NAMALWA (cell line): Measurements from ENCODE around the gene ASTN2.

Experiments used
- DNase-seq: peaks from one replicate; pipeline ENCODE4 v3.0.0-alpha.2; 2015; ENCODE audit warnings: low spot score

ASTN2 gene

DNA sequence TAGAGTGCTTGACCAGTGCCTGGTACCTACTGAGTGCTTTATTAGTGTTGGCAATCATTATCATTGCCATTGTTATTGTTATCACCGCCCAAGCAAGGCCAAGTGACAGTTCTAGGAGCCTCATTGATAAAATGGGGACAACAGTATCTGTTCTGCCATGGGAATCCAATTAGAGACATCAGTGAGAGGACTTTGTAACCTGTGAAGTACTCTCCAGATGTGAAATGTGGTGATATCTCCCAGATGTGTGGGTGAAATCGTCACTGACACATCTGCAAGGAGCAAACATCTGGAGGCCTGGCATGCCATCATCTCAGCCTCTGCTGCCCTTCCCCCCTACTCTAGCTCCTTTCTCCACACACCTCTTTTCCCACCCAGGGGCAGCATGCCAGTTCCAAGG is 1000.5 kb downstream of the ASTN2 start:
- DNase-seq: no peak

DNA sequence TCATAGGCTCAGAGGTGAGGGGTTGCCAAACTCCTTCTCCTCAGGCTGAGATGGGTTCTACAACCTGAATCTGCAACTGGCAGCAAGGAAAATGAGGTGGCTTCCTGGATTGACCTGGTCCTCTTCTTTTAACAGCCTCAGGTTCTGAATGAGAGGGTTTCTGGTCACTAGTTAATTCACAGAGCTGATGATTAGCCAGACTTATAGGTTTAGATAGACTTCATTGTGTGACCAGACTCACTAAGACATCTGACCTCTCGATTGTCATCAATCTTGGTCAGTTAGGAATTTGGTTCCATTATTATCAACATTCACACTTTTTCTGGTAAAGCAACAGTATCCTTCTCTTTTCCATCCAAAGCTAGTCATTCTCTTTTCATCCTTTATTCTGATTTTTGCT is 1003.4 kb downstream of the ASTN2 start:
- no peak for DNase-seq

DNA sequence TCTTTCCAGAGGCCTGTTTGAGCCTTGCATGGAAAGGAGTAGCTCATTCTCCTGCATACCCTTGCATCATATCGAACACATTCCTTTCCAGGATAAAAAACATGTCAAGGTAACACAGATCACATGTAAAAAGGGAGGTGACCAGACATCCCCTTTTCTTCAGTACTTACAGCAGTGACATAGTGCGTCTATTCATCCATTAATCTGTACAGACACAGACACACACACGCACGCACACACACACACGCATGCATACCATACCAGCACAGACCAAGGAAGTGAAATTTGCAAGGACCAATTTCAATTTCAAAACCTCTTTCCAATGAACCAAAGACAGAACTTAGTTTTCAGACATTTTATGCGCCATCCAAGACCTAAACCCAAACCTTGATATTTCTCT is 1005.2 kb downstream of the ASTN2 start:
- DNase-seq: no peak

DNA sequence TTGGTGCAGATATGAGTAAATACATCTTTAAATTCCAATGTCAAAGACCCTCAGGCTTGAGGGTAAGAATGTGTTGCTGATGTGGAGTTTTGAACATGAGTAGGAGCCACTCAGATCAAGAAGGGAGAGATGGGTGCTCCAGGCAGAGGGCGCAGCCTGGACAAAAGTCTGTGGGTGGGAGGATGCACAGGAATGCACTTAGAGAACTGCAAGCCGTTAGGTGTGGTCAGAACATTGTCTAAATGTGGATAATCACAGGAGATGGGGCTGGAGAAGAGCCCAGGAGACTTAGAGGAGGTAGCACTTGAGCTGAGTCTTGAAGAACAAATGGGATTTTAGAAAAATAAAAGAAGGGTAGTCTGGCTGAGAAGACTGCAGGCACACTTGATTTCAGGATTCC is 1005.7 kb downstream of the ASTN2 start:
- DNase-seq: no peak

DNA sequence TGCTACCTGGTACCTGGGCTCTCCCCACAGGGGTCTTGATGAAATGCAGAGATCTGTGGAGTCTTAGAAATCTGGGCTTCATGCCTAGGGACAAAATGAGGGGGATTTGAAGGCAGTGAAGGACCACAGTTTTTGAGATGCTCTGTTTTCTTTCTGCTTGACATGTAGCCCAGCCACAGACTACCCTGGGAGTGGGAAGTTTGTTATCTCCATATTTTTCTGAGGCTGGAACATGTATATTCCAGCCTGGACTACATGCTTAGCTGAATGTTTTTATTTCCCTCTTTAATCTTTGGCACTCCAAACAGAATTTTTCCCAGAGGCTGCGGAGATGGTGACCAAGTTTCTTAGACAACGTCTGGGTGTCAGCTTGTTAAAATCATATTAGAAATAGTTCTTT is 1008.4 kb downstream of the ASTN2 start:
- no peak for DNase-seq

DNA sequence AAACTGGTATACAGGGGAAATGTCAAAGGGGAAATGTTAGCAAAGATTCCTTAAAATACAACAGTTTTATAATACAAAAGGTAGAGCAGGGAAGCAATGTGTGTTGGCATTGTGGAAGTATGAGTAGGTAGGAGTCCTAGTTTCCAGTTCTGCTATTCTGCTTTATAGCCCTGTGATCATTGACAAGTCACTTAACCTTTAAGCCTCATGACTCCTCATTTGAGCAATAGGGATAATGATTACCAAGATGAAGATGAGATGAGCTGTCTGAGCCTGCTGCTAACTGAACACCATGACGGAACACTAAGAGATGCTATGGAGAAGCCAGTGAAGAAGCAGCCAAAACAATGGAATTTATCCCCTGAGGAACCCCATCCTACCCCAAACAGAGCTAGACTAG is 1009.5 kb downstream of the ASTN2 start:
- no peak for DNase-seq

DNA sequence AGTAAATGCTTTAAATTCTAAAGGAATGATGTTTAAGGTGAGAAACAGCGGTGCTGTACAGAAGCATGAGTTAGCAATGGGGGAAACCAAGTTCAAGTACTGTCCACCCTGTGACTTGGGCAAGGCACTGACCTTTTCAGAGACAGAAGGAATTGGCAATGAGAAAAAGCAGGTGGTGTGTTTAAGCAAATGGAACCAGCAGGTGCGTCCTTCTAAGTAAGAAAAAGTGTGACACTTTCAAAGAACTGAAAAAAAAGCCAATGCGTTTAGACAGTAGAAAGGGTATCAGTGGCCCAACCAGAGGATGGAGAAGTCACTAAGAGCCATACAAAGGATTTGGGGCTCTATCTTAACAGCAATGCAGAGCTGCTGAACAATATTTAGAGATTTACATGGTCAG is 1010.6 kb downstream of the ASTN2 start:
- no peak for DNase-seq

DNA sequence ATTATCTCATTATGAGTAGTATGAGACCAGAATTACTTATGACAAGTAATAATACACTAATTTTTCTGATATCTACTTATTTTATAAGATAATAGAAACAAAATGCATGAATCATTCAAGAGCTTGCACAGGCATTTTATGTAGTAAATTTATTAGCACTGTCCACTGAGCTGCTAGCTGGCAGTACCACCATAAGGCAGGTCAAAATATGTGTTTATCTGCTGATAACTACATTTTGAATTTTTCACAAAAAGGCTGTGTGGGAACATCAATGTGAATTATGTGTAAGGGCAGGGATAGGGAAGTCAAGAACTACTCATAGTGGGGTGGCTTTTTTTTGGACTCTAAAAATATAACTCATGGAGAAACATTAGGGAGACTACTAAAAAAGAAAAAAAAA is 1011.7 kb downstream of the ASTN2 start:
- no peak for DNase-seq

DNA sequence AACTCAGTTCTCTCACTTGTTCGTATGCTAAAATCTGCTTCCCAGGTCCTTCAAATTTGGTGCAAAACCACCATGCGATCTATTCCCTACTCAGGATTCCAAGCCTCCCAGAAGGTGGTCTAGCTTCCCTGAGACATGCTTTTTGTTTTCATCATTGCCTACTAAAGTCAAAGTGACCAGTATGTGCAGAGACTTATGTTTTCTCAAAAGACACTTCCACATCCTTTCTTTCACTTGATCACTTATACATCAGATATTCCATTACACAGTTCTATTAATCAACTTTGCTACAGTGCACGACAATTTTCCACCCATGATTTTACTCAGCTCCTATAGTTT is 1019.2 kb downstream of the ASTN2 start:
- DNase-seq: peak; percentile 11

DNA sequence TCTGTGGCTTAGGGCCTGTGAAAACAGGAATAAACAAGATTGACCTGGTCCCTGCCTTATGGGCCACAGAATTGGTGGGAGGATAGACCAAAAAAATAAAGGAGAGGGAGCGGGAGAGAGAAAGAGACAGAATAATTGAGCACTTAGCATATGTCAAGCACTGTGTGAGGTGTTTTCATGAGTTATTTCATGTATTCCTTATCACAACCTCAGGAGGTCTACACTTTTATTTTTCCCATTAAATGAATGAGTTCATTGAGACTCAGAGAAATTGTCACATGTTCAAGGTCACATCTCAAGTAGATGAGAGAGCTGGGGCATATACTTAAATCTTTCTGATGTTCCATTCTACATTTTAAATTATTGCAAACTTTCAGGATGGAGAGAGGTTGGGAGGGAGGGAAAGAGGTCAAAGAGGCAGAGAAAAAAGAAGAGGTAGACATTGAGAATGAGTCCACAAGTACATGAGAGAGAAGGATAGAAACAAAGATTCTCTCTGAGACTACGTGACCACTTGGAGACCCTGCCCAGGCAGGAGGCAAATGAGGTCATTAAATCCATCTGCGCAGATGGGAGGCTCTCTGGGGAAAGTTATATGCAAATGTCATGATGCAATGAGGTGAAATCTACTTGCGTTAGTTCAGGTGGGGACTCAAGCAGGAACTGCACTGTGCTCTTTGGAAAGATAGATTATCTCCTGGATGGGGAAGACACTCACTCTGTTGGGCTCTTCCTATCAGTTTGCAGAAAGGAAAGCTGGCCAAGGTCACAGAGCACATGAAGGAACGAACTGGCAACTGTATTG is 1019.8 kb downstream of the ASTN2 start:
- peak; percentile 84 for DNase-seq

DNA sequence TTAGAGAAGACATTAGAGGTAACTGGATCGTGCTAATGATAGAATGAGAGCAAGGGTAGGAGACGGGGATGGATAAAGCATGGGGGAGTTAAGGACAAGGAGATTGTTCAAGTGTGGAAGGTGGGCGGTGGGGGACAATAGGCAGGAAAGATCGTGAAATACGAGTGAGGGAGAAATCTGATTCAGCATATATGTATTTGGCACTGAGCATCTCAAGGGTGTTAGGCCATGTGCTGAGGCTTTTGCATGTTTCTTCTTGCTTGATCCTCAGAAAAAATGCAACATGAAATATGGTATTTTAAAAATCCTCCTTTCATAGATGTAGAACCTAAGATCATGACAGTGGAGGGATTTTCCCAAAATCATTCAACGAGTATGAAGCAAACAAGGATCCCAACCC is 1020.8 kb downstream of the ASTN2 start:
- no peak for DNase-seq

DNA sequence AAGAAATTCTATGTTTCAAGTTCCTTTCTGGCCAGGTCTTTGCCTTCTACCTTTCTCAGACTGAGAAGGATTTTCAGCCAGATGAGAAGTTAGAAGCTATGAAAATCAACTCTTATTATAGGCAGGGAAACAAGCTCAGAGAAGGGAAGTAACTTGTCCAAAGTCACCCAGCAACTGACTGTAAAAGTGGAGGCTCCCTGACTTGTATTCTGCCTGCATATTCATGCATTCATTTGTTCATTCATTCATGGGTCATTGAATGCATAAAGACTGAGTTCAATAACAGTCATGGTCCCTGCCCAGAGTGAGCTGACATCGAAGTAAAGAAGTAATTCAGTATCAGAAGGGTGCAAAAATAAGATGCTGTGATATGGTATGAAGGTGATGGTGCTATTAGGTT is 1021.7 kb downstream of the ASTN2 start:
- no peak for DNase-seq

DNA sequence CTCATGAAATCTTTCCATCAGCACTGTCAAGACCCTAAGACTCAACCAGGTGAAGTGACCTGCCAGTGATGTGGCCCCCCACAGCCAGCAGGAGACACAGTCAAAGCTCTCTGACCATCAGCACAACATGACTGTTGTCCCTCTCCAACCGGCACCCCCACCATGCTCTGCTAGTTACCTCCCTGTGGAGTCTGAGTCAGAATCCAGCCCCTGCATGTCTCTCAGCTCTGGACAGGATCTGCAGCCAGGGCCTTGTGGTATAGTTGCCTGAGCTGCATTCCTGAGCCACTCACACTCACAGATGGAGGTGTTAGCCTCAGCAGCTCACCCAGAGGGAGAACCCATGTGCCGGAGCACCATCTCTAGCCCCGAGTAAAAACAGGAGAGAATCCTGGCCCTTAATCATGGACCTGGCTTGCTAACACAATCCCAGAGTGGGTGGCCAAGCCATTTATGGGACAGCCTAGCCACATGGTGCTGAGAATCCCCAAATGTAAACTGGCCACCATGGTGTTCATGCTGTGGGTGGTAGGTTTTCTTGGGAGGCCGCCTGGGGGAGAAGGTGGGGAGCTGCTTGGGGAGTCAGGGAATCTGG is 1023.5 kb downstream of the ASTN2 start:
- no peak for DNase-seq

DNA sequence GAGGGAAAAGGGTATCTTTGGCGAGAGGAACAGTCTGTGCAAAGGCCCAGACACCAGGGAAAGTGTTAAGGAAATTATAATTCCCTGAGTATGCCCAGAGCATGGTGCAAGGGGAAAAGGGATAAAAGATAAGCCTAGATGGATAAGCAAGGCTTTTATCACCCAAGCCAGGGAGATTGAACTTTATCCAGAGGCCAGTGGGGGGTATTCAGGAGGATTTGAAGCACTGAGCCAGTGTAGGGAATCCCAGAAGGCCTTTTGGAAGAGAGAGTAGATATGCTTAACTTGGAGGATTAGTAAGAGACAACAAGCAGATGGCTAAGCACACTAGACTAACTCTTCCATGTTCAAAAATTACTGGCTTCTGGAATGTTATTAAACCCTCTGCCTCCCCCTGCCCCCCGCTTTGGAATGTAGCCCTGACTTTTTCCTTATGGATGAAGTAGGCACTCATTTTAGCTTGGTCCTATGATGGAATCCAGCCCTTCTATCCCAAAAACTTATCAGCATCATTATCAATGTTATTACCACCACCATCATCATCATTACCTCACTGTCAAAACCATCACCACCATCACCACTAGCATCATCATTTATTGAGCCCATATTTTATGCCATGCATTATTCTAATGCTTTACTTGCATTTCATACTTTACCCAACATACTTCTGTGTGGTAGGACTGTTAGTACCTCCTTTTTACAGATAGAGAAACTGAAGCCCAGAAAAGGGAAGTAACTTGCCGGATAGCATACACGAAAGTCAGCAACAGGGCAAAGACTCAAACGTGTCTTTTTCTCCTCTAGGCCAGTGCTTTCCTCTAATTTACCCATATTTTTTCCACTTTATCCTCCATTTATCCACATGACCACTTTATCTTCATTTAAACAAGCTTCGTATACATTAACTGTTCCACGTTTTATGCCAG is 1024.3 kb downstream of the ASTN2 start:
- peak; percentile 52 for DNase-seq

DNA sequence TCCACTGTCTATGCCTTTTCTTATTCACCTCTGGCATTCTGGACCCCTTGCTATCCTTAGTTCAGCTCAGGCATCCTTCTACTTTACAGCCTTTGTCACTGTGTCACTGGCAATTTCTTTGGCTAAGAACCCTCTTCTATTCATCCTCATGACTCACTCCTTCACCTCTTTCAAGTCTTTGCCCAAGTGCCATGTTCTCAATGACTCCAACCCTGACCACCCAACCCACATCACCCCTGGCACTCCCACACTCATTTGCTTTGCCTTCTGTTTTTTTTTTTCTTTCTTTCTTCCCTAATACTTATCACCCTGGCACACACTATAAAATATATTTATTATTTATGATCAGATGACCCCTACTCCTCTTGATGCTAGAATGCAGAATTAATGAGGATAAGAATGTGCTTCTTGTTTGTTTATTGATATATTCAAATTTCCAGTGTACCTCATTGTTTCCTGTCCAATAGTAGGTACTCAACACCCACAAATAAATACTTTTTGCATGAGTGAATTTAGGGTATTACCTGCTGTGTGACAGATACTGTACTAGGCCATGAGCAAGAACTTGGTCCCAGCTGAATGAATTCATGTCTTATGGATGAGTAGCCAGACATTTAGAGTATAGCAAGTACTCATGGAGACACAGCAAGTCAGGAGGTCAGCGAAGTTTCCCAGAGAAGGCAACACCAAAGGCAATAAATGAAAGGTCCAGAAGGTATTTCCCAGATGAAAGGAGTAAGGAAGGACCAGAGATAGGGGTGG is 1025.1 kb downstream of the ASTN2 start:
- DNase-seq: no peak

DNA sequence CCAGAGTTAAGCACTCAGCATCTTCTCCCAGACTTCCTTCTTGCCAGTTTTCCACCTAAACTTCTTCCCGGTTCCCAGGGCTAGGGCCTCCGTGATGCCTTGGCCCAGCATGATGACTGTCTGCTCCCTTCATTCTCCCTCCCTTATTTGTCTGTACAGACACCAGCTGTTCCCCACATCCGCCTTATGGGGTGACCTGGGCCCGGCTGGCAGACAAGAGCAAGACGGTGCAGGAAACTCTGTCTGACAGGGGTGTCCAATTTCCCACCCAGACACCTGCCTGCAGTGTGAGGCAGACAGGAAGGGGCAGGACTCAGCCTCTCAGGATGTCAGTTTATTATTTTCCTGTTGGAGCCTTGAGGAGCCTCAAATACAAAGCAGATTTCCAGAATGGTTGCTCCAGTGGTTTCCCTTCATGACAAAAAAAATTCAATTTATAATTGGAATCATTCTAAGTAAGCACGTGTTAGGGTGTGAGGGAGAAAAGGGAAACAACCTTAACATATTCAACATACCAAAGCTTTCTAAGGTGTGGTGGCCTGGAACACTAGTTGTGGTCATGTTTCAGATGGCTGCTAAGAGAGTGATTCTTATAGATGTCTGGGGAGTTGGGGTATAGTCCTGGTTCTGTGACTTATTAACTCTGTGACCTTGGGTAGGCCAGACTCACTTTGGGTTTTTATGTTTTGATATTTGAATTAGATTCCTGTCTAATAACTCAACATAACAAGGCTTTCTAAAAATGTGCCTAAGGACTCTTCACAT is 1026.7 kb downstream of the ASTN2 start:
- DNase-seq: peak; percentile 9

DNA sequence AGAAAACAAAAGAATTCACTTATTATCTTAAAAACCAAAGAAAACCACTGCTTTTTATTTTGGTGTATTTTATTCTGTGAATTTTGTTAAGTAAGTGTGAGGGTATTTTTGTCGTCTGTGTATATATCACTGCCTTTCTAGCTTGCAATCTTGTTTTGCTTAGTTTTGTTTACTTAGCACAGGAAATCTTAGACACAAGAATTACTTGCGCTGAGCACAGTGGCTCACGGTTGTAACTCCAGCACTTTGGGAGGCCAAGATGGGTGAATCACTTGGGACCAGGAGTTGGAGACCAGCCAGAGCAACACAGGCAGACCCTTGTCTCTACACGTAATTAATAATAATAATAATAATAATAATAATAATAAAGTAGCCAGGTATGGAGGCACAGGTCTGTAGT is 1030.9 kb downstream of the ASTN2 start:
- no peak for DNase-seq

DNA sequence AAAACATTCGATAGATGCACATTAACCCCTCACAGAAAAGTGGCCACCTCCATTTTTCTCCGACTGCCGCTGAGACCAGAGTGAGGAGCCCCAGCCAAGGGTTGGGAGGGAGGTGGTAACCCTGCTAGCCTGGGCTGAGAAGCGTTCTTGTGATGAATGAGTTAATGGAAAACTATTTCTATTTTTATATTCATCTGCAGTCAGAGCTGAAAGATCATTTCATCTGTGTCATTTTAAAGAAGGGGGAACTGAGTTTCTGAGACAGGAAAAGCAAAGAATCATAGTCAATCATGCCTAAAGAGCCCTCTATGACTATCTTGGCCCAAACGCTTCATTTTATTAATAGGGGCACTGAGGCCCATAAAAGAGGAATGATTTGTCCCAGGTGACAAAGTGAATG is 1031.7 kb downstream of the ASTN2 start:
- peak; percentile 4 for DNase-seq

DNA sequence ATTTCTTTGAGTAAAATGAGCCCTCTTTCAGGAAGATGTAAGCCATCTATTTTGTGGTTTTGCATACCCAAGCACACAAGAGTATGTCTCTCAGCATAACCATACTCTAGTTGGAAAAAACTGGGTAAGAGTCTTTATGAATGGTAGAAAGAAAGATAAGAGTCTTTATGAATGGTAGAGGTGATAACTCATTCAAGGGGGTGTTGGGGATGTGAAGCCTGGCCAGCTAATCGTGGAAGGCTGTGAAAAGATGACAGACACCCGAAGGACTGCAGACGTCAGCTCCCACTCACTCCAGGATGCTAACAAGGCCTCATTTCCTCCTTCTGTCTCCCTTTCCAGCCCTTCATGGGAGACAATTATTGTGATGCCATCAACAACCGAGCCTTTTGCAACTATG is 1032.8 kb downstream of the ASTN2 start:
- no peak for DNase-seq

DNA sequence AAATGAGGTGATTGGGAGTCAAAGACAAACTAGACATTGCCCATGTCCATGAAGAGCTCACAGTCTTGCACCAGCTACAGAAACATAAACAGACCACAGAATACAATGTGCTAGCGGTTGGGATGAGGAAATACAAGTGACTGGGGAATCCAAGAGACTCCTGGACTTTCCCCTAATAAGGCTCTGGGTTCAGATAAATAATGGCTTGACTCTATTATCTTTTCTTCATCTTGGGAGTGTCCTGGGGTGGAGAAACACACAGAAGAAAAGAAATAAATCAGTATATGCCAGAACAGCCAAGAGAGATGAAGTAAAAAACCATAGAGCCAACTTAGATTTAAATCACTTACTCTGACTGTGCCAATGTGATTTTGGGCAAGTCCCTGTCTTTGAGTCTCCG is 1033.5 kb downstream of the ASTN2 start:
- DNase-seq: no peak

DNA sequence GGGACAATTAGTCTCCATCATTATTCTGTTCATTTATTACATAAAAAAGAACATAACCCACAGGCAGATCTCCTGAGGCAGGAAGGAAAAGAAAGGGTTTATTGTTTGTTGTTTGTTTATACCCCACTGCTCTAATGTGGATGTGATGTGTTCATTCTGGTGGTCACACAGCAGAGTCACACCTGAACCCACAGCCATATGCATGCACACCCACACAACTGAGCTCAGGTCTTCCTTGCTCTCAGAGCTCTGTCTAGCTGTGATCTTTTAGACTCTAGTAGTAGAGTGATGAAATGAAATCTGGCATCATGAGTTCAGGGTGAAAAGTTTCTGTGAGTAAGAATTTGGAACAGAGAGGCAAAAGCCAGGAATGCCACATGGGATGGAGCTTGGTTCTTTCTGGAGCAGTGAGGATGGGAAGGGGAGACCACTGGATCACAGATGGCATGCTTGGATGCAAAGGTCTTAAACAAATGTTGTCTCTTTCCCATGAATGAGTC is 1034.3 kb downstream of the ASTN2 start:
- DNase-seq: no peak
